Activated B cell treated with CpG ODN at 0.5 μM for 24 hours (primary cell): ENCODE measurements around the gene DRC1. TPM values are rescaled to one million over a fixed set of nuclear protein-coding genes. Genes with fewer than 3 reads are reported as not detected.

Source experiments
- ATAC-seq: fragments of 200-7000 bp; cut with Tn5 transposase; one replicate; pipeline ENCODE4 v1.10.0; 2021; ENCODE audit warnings: low read depth, mild to moderate bottlenecking, moderate library complexity
- CTCF ChIA-PET: fragments of 350-600 bp; sonication (Branson Sonifier 250); formaldehyde crosslinking; loops from one replicate; lab custom pipeline; 2021; ENCODE audit warnings: antibody characterized with exemption; lab: Charles Lee
- POLR2A ChIA-PET: fragments of 350-600 bp; sonication (Branson Sonifier 250); formaldehyde crosslinking; loops from one replicate; lab custom pipeline; 2021; ENCODE audit warnings: antibody characterized with exemption; lab: Charles Lee
- DNase-seq: peaks from one replicate; pipeline ENCODE4 v3.0.0; 2022
- H3K27ac Mint-ChIP-seq: one replicate; pipeline ENCODE4 v1.8.0; 2020; ENCODE audit warnings: mixed read lengths
- H3K27me3 Mint-ChIP-seq: one replicate; pipeline ENCODE4 v1.8.0; 2021; ENCODE audit warnings: mixed read lengths
- H3K36me3 Mint-ChIP-seq: one replicate; pipeline ENCODE4 v1.8.0; 2021; ENCODE audit warnings: low read depth, mixed read lengths
- H3K4me1 Mint-ChIP-seq: one replicate; pipeline ENCODE4 v1.8.0; 2021; ENCODE audit warnings: mixed read lengths
- H3K4me3 Mint-ChIP-seq: one replicate; pipeline ENCODE4 v1.8.0; 2020; ENCODE audit warnings: mild to moderate bottlenecking, mixed read lengths
- H3K9me3 Mint-ChIP-seq: one replicate; pipeline ENCODE4 v1.8.0; 2020; ENCODE audit warnings: mixed read lengths
- intact Hi-C: fragments of 100-400 bp; cut with micrococcal nuclease; formaldehyde crosslinking; loops from one replicate; pipeline ENCODE4 v1.15.1; 2024
- total RNA-seq: library from RNA; stranded (reverse); gene quantifications from 2 replicates; pipeline ENCODE4 v1.2.3, GENCODE V29; 2022
- TF ChIP-seq, protein P1 (sequence below): fragments of 200-600 bp; IDR thresholded peaks from one replicate; pipeline ENCODE4 v1.8.0; 2022; ENCODE audit warnings: antibody characterized with exemption, mild to moderate bottlenecking

The DRC1 gene
- total RNA-seq, 1 donor from 2014 or later: not detected

DNA sequence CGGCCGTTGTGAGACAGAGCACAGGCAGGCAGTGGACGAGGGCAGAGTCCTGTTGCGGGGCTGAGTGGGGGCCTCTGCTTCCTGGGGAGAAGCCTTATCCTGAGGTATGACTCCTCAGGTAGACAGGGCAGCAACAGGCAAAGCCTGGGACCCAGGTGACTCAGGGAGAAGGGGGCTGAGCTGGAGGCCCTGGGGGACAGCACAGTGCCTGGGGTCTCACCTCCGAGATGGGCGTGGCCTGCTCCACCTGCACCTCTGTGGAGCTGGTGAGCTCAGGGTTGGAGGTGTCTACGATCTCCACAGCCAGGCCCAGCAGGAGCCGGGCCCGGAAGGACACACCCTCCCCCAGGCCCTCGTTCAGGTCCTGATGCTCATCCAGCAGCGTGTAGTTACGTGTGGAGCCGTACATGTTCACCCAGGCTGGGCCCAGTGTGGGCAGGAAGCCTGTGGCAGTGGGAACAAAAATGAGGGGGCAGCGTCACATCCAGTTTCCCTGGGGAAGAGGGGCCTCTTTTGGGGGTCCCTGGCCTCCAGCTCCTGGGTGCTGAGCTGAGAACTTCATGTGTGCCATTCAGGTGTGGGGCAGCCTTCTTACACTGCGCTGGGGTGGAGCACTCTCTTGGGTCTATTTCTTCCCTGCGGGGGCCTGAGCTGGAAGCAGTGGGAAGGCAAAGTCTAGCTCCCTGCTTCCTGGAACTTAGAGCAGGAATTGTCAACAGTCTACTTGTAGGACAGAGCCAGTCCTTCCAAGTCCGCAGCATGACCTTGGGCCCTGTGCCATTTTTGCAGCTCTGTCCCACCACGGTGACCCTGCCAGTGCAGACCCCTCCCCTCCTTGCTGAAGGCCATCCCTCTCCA lies 79.1 kb downstream of the DRC1 start:
- no peaks in the 10 kb centered on the region for H3K9me3 Mint-ChIP-seq
- ChIA-PET CTCF (no interaction called here), POLR2A (no interaction called here)
- H3K4me3 Mint-ChIP-seq: no peak overlapping the region
- no peaks in the 10 kb centered on the region for H3K4me1 Mint-ChIP-seq
- DNase-seq (no peak), ATAC-seq (no peak)
- intact Hi-C loops: no loop called here
- no peaks in the 10 kb centered on the region for H3K36me3 Mint-ChIP-seq
- H3K27ac Mint-ChIP-seq: no peak overlapping the region
- peaks cover 2% of the 10 kb centered on the region for H3K27me3 Mint-ChIP-seq
- TF ChIP-seq, protein P1, sequence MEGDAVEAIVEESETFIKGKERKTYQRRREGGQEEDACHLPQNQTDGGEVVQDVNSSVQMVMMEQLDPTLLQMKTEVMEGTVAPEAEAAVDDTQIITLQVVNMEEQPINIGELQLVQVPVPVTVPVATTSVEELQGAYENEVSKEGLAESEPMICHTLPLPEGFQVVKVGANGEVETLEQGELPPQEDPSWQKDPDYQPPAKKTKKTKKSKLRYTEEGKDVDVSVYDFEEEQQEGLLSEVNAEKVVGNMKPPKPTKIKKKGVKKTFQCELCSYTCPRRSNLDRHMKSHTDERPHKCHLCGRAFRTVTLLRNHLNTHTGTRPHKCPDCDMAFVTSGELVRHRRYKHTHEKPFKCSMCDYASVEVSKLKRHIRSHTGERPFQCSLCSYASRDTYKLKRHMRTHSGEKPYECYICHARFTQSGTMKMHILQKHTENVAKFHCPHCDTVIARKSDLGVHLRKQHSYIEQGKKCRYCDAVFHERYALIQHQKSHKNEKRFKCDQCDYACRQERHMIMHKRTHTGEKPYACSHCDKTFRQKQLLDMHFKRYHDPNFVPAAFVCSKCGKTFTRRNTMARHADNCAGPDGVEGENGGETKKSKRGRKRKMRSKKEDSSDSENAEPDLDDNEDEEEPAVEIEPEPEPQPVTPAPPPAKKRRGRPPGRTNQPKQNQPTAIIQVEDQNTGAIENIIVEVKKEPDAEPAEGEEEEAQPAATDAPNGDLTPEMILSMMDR: no peak

DNA sequence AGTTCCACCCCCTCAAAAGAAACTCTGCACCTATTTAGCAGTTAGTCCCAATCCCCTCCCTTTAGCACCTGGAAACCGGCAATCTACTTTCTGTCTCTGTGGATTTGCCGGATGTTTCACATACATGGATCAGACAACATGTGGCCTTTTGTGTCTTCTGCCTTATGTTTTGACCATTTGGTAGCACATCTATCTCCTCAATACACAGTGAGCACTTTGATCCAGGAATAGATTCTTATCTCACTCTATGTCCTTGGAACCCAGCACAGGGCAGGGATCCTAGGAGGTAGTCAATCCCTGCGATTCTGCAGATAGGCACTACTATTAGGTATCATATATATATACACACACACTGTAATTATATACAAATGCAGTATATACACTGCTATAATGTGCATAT lies 80.0 kb downstream of the DRC1 start:
- Mint-ChIP-seq H3K27me3 (peaks cover 3% of the 10 kb centered on the region), H3K27ac (no peak overlapping the region), H3K4me1 (no peaks in the 10 kb centered on the region), H3K9me3 (no peaks in the 10 kb centered on the region), H3K36me3 (no peaks in the 10 kb centered on the region), H3K4me3 (no peak overlapping the region)
- ChIA-PET POLR2A (no interaction called here), CTCF (no interaction called here)
- intact Hi-C loops: no loop called here
- DNase-seq: no peak
- no peak for ATAC-seq
- TF ChIP-seq, protein P1: no peak

DNA sequence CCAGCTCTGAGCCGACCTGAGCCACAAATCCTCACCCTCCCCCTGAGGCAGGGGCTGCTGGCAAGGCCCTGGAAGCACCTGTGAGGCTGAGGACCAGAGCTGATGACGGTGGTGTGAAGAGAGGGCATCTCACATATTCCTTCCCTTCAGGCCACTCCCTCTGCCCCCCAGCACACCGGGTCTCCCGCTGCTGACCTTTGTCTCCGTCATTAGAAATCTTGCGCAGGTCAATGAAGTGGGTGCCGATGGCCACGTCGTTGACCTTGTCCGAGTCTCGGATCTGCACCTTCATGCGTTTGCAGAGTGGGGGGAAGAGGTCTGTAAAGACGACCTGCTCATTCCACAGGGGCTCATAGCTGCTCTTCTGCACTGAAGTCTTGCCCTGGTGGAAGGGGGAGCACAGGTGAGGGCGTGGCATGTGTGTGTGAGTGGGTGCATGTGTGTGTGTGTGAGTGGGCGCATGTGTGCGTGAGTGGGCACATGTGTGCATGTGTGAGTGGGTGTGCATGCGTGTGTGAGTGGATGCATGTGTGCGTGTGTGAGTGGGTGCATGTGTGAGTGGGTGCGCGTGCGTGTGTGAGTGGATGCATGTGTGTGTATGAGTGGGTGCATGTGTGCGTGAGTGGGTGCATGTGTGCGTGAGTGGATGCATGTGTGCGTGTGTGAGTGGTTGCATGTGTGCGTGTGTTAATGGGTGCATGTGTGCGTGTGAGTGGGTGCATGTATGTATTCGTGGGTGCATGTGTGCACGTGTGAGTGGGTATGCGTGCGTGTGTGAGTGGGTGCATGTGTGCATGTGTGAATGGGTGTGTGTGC lies 80.7 kb downstream of the DRC1 start:
- Mint-ChIP-seq H3K4me3 (no peak overlapping the region), H3K9me3 (no peaks in the 10 kb centered on the region), H3K27ac (no peak overlapping the region), H3K4me1 (no peaks in the 10 kb centered on the region), H3K36me3 (no peaks in the 10 kb centered on the region), H3K27me3 (peaks cover 3% of the 10 kb centered on the region)
- TF ChIP-seq, protein P1: no peak
- no peak for ATAC-seq
- intact Hi-C loops: no loop called here
- no peak for DNase-seq
- ChIA-PET POLR2A (no interaction called here), CTCF (no interaction called here)

DNA sequence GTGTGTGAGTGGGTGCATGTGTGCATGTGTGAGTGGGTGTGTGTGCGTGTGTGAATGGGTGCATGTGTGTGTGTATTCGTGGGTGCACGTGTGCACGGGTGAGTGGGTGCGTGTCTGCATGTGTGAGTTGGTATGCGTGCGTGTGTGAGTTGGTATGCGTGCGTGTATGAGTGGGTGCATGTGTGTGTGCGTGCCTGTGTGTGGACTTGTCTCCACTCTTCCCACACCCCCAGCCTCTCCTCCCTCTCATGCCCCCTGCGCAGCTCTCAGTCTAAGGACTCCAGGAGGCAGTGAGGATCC lies 81.3 kb downstream of the DRC1 start:
- intact Hi-C loops: no loop called here
- H3K27me3 Mint-ChIP-seq: peaks cover 3% of the 10 kb centered on the region
- TF ChIP-seq, protein P1: no peak
- no peaks in the 10 kb centered on the region for H3K9me3 Mint-ChIP-seq
- H3K4me1 Mint-ChIP-seq: no peaks in the 10 kb centered on the region
- no peak overlapping the region for H3K27ac Mint-ChIP-seq
- CTCF ChIA-PET: no interaction called here
- H3K4me3 Mint-ChIP-seq: no peak overlapping the region
- no peaks in the 10 kb centered on the region for H3K36me3 Mint-ChIP-seq
- ATAC-seq: no peak
- POLR2A ChIA-PET: no interaction called here
- no peak for DNase-seq

DNA sequence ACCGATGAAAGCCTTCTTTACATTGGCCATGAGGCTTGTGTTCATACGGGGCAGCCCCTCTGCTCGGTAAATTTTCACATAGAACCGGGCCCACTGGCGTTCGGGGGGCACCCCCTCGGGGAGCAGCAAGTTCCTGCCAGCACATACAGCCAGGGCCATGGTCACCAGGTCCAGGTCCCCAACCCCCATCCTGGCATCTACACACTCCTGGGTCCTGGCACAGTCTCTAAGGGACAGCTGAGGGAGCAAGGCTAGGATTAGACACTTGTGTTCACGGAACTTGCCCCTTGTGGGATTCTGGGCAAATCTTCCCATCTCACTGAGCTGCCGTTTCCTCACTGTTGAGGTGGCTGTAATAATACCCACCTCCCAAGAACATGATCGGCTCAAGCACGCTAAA lies 81.8 kb downstream of the DRC1 start:
- ATAC-seq (no peak), DNase-seq (no peak)
- ChIA-PET POLR2A (no interaction called here), CTCF (no interaction called here)
- TF ChIP-seq, protein P1: no peak
- intact Hi-C loops: no loop called here
- H3K9me3 Mint-ChIP-seq: no peaks in the 10 kb centered on the region
- no peak overlapping the region for H3K4me3 Mint-ChIP-seq
- no peak overlapping the region for H3K27ac Mint-ChIP-seq
- peaks cover 3% of the 10 kb centered on the region for H3K27me3 Mint-ChIP-seq
- no peaks in the 10 kb centered on the region for H3K4me1 Mint-ChIP-seq
- no peaks in the 10 kb centered on the region for H3K36me3 Mint-ChIP-seq
